Type B pancreatic cell (in vitro differentiated cells): ENCODE results near the gene COL1A1. TPM values are rescaled to one million over a fixed set of nuclear protein-coding genes. Genes with fewer than 3 reads are reported as not detected.

Source experiments
- DNase-seq: peaks from one replicate; pipeline ENCODE4 v3.0.0; 2021; ENCODE audit warnings: mixed read lengths; ENCODE audit not compliant: unreplicated experiment; ENCODE audit errors: extremely low spot score
- H3K27ac Mint-ChIP-seq: 2 replicates; pipeline ENCODE4 v1.8.0; 2021; ENCODE audit warnings: mild to moderate bottlenecking, mixed read lengths
- H3K27me3 Mint-ChIP-seq: 2 replicates; pipeline ENCODE4 v1.8.0; 2021; ENCODE audit warnings: mixed read lengths
- H3K36me3 Mint-ChIP-seq: 2 replicates; pipeline ENCODE4 v1.8.0; 2021; ENCODE audit warnings: mixed read lengths
- H3K4me1 Mint-ChIP-seq: one replicate; pipeline ENCODE4 v1.8.0; 2021; ENCODE audit warnings: mixed read lengths; ENCODE audit not compliant: unreplicated experiment
- H3K4me3 Mint-ChIP-seq: 2 replicates; pipeline ENCODE4 v1.8.0; 2021; ENCODE audit warnings: mild to moderate bottlenecking, mixed read lengths
- H3K9me3 Mint-ChIP-seq: 2 replicates; pipeline ENCODE4 v1.8.0; 2021; ENCODE audit warnings: mixed read lengths
- CTCF ChIP-seq: fragments of 200-600 bp; sonication (generic); conservative IDR thresholded peaks from 2 replicates; pipeline ENCODE4 v1.5.0; 2021; ENCODE audit warnings: antibody characterized with exemption, mild to moderate bottlenecking
- total RNA-seq: library from RNA; stranded (reverse); gene quantifications from 2 replicates; pipeline ENCODE4 v1.2.1, GENCODE V29; 2021; ENCODE audit warnings: low replicate concordance

The COL1A1 gene
- total RNA-seq, 1 donor from 2014 or later = 201 TPM

GRCh38 chr17:50153650-50154575 lies 47.5 kb downstream of the COL1A1 start:
- Mint-ChIP-seq H3K36me3 (no peaks in the 10 kb centered on the region), H3K27me3 (no peaks in the 10 kb centered on the region), H3K4me1 (peaks cover 10% of the 10 kb centered on the region), H3K9me3 (no peaks in the 10 kb centered on the region), H3K4me3 (no peak overlapping the region), H3K27ac (no peak overlapping the region)
- no peak for DNase-seq
- no peak for TF ChIP-seq CTCF

- H3K27me3 Mint-ChIP-seq = no peaks in the 10 kb centered on the region
- TF ChIP-seq CTCF = no peak
- H3K4me1 Mint-ChIP-seq = peaks cover 16% of the 10 kb centered on the region
- H3K27ac Mint-ChIP-seq = no peak overlapping the region
- no peaks in the 10 kb centered on the region for H3K36me3 Mint-ChIP-seq
- H3K4me3 Mint-ChIP-seq = no peak overlapping the region
- H3K9me3 Mint-ChIP-seq = no peaks in the 10 kb centered on the region
- DNase-seq = no peak
These were observed 48.7 kb downstream of the COL1A1 start for GRCh38 chr17:50152736-50153135.

- TF ChIP-seq CTCF = peak; percentile 35
- H3K27me3 Mint-ChIP-seq = no peaks in the 10 kb centered on the region
- H3K4me1 Mint-ChIP-seq = peaks cover 23% of the 10 kb centered on the region
- peak overlapping the region; percentile 95 for H3K4me3 Mint-ChIP-seq
- DNase-seq = no peak
- H3K9me3 Mint-ChIP-seq = no peaks in the 10 kb centered on the region
- H3K27ac Mint-ChIP-seq = peak overlapping the region; percentile 89
- H3K36me3 Mint-ChIP-seq = no peaks in the 10 kb centered on the region
These were observed 49.4 kb downstream of the COL1A1 start for GRCh38 chr17:50151937-50152547.

GRCh38 chr17:50151041-50151936 lies 50.1 kb downstream of the COL1A1 start:
- peak overlapping the region; percentile 95 for H3K4me3 Mint-ChIP-seq
- H3K4me1 Mint-ChIP-seq = peaks cover 28% of the 10 kb centered on the region
- no peaks in the 10 kb centered on the region for H3K9me3 Mint-ChIP-seq
- no peaks in the 10 kb centered on the region for H3K27me3 Mint-ChIP-seq
- TF ChIP-seq CTCF = peak; percentile 85
- no peaks in the 10 kb centered on the region for H3K36me3 Mint-ChIP-seq
- peak; percentile 89 for DNase-seq
- H3K27ac Mint-ChIP-seq = peak overlapping the region; percentile 89

GRCh38 chr17:50150354-50151040 lies 50.9 kb downstream of the COL1A1 start, which contains the start of gene PPP1R9B:
Gene PPP1R9B, minus strand, starts transcription at chr17:50150677. Its CDS starts 164 bp downstream, at chr17:50150513.
- Mint-ChIP-seq H3K9me3 (no peaks in the 10 kb centered on the region), H3K4me3 (peak within 1 kb of the TSS; percentile 95), H3K27me3 (no peaks in the 10 kb centered on the region), H3K27ac (peak within 1 kb of the TSS; percentile 89), H3K36me3 (no peaks in the 10 kb centered on the region), H3K4me1 (peaks cover 28% of the 10 kb centered on the region)
- DNase-seq = no peak
- TF ChIP-seq CTCF = no peak
